K562 (cell line): ENCODE results near the gene ARL4C. TPM values are rescaled to one million over a fixed set of nuclear protein-coding genes. Genes with fewer than 3 reads are reported as not detected.

Experiments
- ATAC-seq: fragments of 200-7000 bp; cut with Tn5 transposase; 3 replicates; pipeline ENCODE4 v1.9.1; 2020; ENCODE audit warnings: moderate library complexity
- BruUV-seq: library from RNA; stranded (reverse); fragments of 400-500 nt; replicated peaks from 2 replicates; lab custom pipeline; 2021; lab: Mats Ljungman, UMichigan
- CTCF ChIA-PET: fragments of 300-600 bp; formaldehyde crosslinking; extraction: SDS; loops from one replicate; lab custom pipeline; 2021; ENCODE audit warnings: low intra/inter-chr PET ratio; lab: Yijun Ruan, JAX
- POLR2A ChIA-PET: fragments of 300-600, 350-650 bp; sonication (Branson Sonifier 250); formaldehyde crosslinking; extraction: SDS; loops from one replicate; lab custom pipeline; 2021; ENCODE audit warnings: antibody characterized with exemption, inconsistent platforms; lab: Yijun Ruan, JAX
- DNase-seq, 4 experiments: peaks; one replicate each; pipeline versions ENCODE4 v3.0.0 to v3.0.0-alpha.2; 2011 to 2018; ENCODE audit warnings: low spot score in 3 of 4, mixed read lengths in 3 of 4; ENCODE audit errors: extremely low read depth in 1 of 4
- FAIRE-seq: peaks from 2 replicates; lab custom pipeline; 2011; peaks lifted over from hg19 to GRCh38; lab: Jason Lieb, UNC
- H2AFZ ChIP-seq: 2 replicates; pipeline ENCODE4 v1.6.0; 2011; ENCODE audit warnings: low read depth, low read length, control low read depth, inconsistent platforms
- H3K27ac ChIP-seq: fragments of 200-600 bp; 3 replicates; pipeline ENCODE4 v1.8.0; 2011; ENCODE audit warnings: low read depth, mild to moderate bottlenecking, control low read depth, inconsistent platforms, low read length, moderate library complexity, mixed read lengths; ENCODE audit errors: extremely low read depth
- H3K27me3 ChIP-seq, 2 experiments: fragments of 300-600 bp in 1 of 2; 2 replicates in 1 of 2; 3 replicates in 1 of 2; pipeline versions ENCODE4 v1.6.0 to v1.8.0; 2011; ENCODE audit warnings: inconsistent platforms in 2 of 2, low read length in 2 of 2, mild to moderate bottlenecking in 1 of 2, mixed read lengths in 1 of 2, moderate library complexity in 1 of 2; ENCODE audit not compliant: control insufficient read depth in 2 of 2, insufficient read depth in 2 of 2
- H3K36me3 ChIP-seq: fragments of 300-600 bp; 3 replicates; pipeline ENCODE4 v1.8.0; 2011; ENCODE audit warnings: mild to moderate bottlenecking, low read length, inconsistent platforms; ENCODE audit not compliant: control insufficient read depth, insufficient read depth
- H3K4me1 ChIP-seq, 2 experiments: fragments of 200-600 bp in 1 of 2; replicated peaks in 1 of 2; 2 replicates in 1 of 2; 3 replicates in 1 of 2; pipeline versions ENCODE4 v1.5.1 to v1.8.0; 2011; ENCODE audit warnings: inconsistent platforms in 2 of 2, low read length in 2 of 2, mild to moderate bottlenecking in 1 of 2, mixed read lengths in 1 of 2, moderate library complexity in 1 of 2; ENCODE audit not compliant: control insufficient read depth in 2 of 2, insufficient read depth in 2 of 2
- H3K4me2 ChIP-seq: 2 replicates; pipeline ENCODE4 v1.6.1; 2011; ENCODE audit warnings: low read length, control low read depth, inconsistent platforms, mixed read lengths; ENCODE audit not compliant: insufficient read depth
- H3K4me3 ChIP-seq: fragments of 200-600 bp; sonication (generic), shearing (Covaris generic); 2 replicates; pipeline ENCODE4 v1.5.1; 2016; ENCODE audit warnings: control low read depth, inconsistent platforms
- H3K79me2 ChIP-seq: fragments of 200-600 bp; 3 replicates; pipeline ENCODE4 v1.8.0; 2011; ENCODE audit warnings: low read length, inconsistent platforms; ENCODE audit not compliant: control insufficient read depth, insufficient read depth
- H3K9ac ChIP-seq, 2 experiments: 2 replicates each; pipeline versions ENCODE4 v1.6.0 to v1.6.1; 2011; ENCODE audit warnings: low read depth in 2 of 2, low read length in 2 of 2, control low read depth in 1 of 2, inconsistent platforms in 1 of 2, mild to moderate bottlenecking in 1 of 2, mixed read lengths in 1 of 2; ENCODE audit not compliant: insufficient read depth in 1 of 2
- H3K9me1 ChIP-seq: one replicate; pipeline ENCODE4 v1.6.0; 2011; ENCODE audit warnings: inconsistent platforms, mild to moderate bottlenecking, low read length, moderate library complexity; ENCODE audit not compliant: control insufficient read depth, insufficient read depth
- H3K9me3 ChIP-seq: replicated peaks from 2 replicates; pipeline ENCODE4 v1.5.1; 2011; ENCODE audit warnings: low read depth, low read length, inconsistent platforms; ENCODE audit not compliant: control insufficient read depth, insufficient read depth
- H4K20me1 ChIP-seq: replicated peaks from 2 replicates; pipeline ENCODE4 v1.6.1; 2011; ENCODE audit warnings: low read length, inconsistent platforms, mixed read lengths; ENCODE audit not compliant: control insufficient read depth, insufficient read depth
- CBFA2T2 ChIP-seq: fragments of 450-650 bp; conservative IDR thresholded peaks from 2 replicates; pipeline ENCODE4 v1.6.1; 2017; ENCODE audit warnings: mild to moderate bottlenecking
- HNRNPK ChIP-seq: fragments of 200-400 bp; formaldehyde crosslinking; IDR thresholded peaks from one replicate; pipeline ENCODE4 v1.6.1; 2018; ENCODE audit warnings: mild to moderate bottlenecking, low read depth, low read length; ENCODE audit not compliant: poor library complexity, severe bottlenecking
- ILK ChIP-seq: fragments of 450-650 bp; IDR thresholded peaks from 2 replicates; pipeline ENCODE4 v1.6.1; 2016; ENCODE audit warnings: missing genetic modification characterization, low read depth, mild to moderate bottlenecking, missing compliant biosample characterization, moderate library complexity, borderline replicate concordance
- JUN ChIP-seq, 2 experiments: sonication (generic) in 1 of 2; formaldehyde crosslinking in 1 of 2; IDR thresholded peaks; 2 replicates each; pipeline versions ENCODE4 v1.6.1 to v1.8.0; 2012 to 2022; ENCODE audit warnings: borderline replicate concordance in 2 of 2, mild to moderate bottlenecking in 2 of 2, improper control_type of control experiment in 1 of 2, low read depth in 1 of 2, low read length in 1 of 2, missing genetic modification reagents in 1 of 2
- PHB2 ChIP-seq: fragments of 450-650 bp; IDR thresholded peaks from 2 replicates; pipeline ENCODE4 v1.6.1; 2017; ENCODE audit warnings: low read depth
- TARDBP ChIP-seq: fragments of 450-650 bp; IDR thresholded peaks from 2 replicates; pipeline ENCODE4 v1.6.1; 2016
- WGBS: fragments of 100-300 bp; shearing (Covaris generic); methylation state at CpG from one replicate; pipeline ENCODE4 v1.1.6; 2016; ENCODE audit warnings: low coverage, mixed read lengths; ENCODE audit not compliant: insufficient coverage; ENCODE audit errors: missing lambda C conversion rate; 5-methylcytosine and 5-hydroxymethylcytosine counted together
- in situ Hi-C: fragments of 300-500 bp; cut with MboI; formaldehyde crosslinking; loops from 4 replicates; pipeline ENCODE4 v1.15.0; 2018; ENCODE audit warnings: inconsistent platforms, mixed read lengths
- intact Hi-C: fragments of 100-400 bp; cut with micrococcal nuclease; formaldehyde crosslinking; loops from 2 replicates; pipeline ENCODE4 v1.14.2; 2022
- polyA plus RNA-seq, 8 experiments: library from polyadenylated mRNA; depleted of rRNA in 4 of 8; stranded (reverse) in 5 of 8; unstranded in 3 of 8; fragments of >200 nt; fragmentation: Nextera tagmentation in 2 of 8; fragmentation: Illumina TruSeq in 1 of 8; extraction: Ambion mirVana in 2 of 8; extraction: Trizol in 1 of 8; gene quantifications; 2 replicates each; pipeline versions ENCODE4 v1.2.1 to v1.2.3, GENCODE V29; 2011 to 2014; ENCODE audit warnings: inconsistent platforms in 1 of 8, missing spikeins in 1 of 8
- total RNA-seq, 7 experiments: library from RNA; depleted of rRNA in 6 of 7; stranded (reverse); fragments of >200 nt in 6 of 7; fragmentation: Illumina TruSeq in 2 of 7; extraction: Trizol in 2 of 7; gene quantifications; 2 replicates each; pipeline versions ENCODE4 v1.2.1 to v1.2.3, GENCODE V29; 2011 to 2021; ENCODE audit warnings: low replicate concordance in 1 of 7
- TF ChIP-seq, protein P1 (sequence below), 2 experiments: fragments of 150-350 bp in 1 of 2; IDR thresholded peaks; 2 replicates each; pipeline ENCODE4 v1.6.1; 2012 to 2016; ENCODE audit warnings: low read depth in 2 of 2, low read length in 2 of 2, mild to moderate bottlenecking in 1 of 2, moderate library complexity in 1 of 2
- TF ChIP-seq, protein P2 (sequence below): sonication (generic); formaldehyde crosslinking; IDR thresholded peaks from 2 replicates; pipeline ENCODE4 v1.8.1; 2023; ENCODE audit warnings: missing genetic modification reagents, mild to moderate bottlenecking, borderline replicate concordance

ARL4C gene
- total and polyA plus RNA-seq, 9 of the 15 experiments (the other 6 are each of a cell fraction or from before 2014, with no cell fraction given) = 0.03 to 0.11 (median 0.04) TPM; not detected in 5

DNA sequence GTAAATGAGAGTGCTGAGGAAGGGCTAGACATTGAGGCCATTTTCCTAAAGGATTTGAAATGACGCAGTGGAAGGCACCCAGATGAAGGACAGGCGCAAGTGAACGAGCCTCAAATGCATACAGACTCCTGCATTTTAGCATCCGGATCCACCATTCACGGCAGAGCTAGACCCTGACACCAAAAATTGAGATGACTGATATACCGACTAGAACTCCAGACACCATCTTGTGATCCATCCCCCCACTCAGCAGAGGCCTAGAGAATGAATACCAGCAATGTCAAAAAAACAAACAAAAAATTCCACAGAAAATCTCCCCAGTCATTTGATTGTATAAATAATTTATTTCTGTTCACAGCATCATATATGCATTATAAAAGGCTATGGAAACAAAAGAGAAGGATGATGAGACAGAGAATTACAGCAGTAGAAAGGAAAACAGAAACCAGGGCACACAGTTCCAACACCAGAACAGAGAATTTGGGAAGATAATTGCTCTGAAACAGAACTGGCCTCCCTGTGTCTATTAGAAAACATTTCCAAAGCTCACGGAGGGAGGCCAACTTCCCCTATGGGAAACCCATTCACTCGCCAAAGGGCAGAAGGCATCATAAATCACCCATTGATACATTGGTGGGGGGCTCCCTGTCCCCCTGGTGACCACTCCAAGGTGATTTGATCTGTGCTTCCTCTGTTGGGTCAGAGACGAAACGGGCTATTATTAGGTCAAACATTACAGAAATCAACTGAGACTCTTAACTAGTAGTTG is 4.0 kb downstream of the ARL4C start:
- POLR2A ChIA-PET = interaction anchor here (0.6 kb wide), 1 partner anchor 86 kb away, joined by 3 read pairs; no protein-coding TSS in a partner anchor
- H3K79me2 ChIP-seq = no peaks in the 10 kb centered on the region
- no peaks in the 10 kb centered on the region for H3K9me1 ChIP-seq
- no peak overlapping the region for H3K9ac ChIP-seq
- ATAC-seq (no peak), FAIRE-seq (no peak), DNase-seq (no peak)
- in situ Hi-C loops = no loop called here
- BruUV-seq = no TSS peak
- CTCF ChIA-PET = no interaction called here
- H3K4me2 ChIP-seq = no peak overlapping the region
- no peaks in the 10 kb centered on the region for H3K9me3 ChIP-seq
- peaks cover 0 to 19% of the 10 kb centered on the region in 2 experiments; a peak in 2 of 5 replicates for H3K4me1 ChIP-seq
- H3K36me3 ChIP-seq = no peaks in the 10 kb centered on the region
- intact Hi-C loops = no loop called here
- peaks cover 4 to 8% of the 10 kb centered on the region in 2 experiments; a peak in 3 of 5 replicates for H3K27me3 ChIP-seq
- 1% methylated on average over 9 of the region's 10 CpGs for WGBS
- H3K27ac ChIP-seq = no peak overlapping the region
- H2AFZ ChIP-seq = no peak overlapping the region
- no peaks in the 10 kb centered on the region; the same call in 1 of the 2 replicates for H4K20me1 ChIP-seq
- no peak overlapping the region for H3K4me3 ChIP-seq
- TF ChIP-seq, protein P1, sequence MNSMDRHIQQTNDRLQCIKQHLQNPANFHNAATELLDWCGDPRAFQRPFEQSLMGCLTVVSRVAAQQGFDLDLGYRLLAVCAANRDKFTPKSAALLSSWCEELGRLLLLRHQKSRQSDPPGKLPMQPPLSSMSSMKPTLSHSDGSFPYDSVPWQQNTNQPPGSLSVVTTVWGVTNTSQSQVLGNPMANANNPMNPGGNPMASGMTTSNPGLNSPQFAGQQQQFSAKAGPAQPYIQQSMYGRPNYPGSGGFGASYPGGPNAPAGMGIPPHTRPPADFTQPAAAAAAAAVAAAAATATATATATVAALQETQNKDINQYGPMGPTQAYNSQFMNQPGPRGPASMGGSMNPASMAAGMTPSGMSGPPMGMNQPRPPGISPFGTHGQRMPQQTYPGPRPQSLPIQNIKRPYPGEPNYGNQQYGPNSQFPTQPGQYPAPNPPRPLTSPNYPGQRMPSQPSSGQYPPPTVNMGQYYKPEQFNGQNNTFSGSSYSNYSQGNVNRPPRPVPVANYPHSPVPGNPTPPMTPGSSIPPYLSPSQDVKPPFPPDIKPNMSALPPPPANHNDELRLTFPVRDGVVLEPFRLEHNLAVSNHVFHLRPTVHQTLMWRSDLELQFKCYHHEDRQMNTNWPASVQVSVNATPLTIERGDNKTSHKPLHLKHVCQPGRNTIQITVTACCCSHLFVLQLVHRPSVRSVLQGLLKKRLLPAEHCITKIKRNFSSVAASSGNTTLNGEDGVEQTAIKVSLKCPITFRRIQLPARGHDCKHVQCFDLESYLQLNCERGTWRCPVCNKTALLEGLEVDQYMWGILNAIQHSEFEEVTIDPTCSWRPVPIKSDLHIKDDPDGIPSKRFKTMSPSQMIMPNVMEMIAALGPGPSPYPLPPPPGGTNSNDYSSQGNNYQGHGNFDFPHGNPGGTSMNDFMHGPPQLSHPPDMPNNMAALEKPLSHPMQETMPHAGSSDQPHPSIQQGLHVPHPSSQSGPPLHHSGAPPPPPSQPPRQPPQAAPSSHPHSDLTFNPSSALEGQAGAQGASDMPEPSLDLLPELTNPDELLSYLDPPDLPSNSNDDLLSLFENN (IDR thresholded peaks at IDR 0.05; ENCODE audit: low read depth in 2 of 2, low read length in 2 of 2) = no peak
- no peak for TF ChIP-seq ILK
- no peak for TF ChIP-seq PHB2
- TF ChIP-seq CBFA2T2 = no peak
- TF ChIP-seq, protein P2, sequence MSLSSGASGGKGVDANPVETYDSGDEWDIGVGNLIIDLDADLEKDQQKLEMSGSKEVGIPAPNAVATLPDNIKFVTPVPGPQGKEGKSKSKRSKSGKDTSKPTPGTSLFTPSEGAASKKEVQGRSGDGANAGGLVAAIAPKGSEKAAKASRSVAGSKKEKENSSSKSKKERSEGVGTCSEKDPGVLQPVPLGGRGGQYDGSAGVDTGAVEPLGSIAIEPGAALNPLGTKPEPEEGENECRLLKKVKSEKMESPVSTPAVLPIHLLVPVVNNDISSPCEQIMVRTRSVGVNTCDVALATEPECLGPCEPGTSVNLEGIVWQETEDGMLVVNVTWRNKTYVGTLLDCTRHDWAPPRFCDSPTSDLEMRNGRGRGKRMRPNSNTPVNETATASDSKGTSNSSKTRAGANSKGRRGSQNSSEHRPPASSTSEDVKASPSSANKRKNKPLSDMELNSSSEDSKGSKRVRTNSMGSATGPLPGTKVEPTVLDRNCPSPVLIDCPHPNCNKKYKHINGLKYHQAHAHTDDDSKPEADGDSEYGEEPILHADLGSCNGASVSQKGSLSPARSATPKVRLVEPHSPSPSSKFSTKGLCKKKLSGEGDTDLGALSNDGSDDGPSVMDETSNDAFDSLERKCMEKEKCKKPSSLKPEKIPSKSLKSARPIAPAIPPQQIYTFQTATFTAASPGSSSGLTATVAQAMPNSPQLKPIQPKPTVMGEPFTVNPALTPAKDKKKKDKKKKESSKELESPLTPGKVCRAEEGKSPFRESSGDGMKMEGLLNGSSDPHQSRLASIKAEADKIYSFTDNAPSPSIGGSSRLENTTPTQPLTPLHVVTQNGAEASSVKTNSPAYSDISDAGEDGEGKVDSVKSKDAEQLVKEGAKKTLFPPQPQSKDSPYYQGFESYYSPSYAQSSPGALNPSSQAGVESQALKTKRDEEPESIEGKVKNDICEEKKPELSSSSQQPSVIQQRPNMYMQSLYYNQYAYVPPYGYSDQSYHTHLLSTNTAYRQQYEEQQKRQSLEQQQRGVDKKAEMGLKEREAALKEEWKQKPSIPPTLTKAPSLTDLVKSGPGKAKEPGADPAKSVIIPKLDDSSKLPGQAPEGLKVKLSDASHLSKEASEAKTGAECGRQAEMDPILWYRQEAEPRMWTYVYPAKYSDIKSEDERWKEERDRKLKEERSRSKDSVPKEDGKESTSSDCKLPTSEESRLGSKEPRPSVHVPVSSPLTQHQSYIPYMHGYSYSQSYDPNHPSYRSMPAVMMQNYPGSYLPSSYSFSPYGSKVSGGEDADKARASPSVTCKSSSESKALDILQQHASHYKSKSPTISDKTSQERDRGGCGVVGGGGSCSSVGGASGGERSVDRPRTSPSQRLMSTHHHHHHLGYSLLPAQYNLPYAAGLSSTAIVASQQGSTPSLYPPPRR (CRISPR knock-in tag) = no peak
- TF ChIP-seq TARDBP = no peak
- TF ChIP-seq HNRNPK = no peak
- no peak for TF ChIP-seq JUN (IDR thresholded peaks at IDR 0.05; ENCODE audit: borderline replicate concordance, low read depth, low read length)
- TF ChIP-seq JUN (CRISPR knock-in tag; IDR thresholded peaks at IDR 0.05; ENCODE audit: borderline replicate concordance) = no peak
